Parietal lobe (tissue), 1 donor: Measurements from ENCODE around the gene MAGEF1. TPM values are rescaled to one million over a fixed set of nuclear protein-coding genes. Genes with fewer than 3 reads are reported as not detected.

Experiments used
- total RNA-seq: library from RNA; depleted of rRNA; stranded (reverse); fragments of >200 nt; gene quantifications from one replicate; pipeline ENCODE4 v1.2.3, GENCODE V29; 2014

MAGEF1 gene, protein sequence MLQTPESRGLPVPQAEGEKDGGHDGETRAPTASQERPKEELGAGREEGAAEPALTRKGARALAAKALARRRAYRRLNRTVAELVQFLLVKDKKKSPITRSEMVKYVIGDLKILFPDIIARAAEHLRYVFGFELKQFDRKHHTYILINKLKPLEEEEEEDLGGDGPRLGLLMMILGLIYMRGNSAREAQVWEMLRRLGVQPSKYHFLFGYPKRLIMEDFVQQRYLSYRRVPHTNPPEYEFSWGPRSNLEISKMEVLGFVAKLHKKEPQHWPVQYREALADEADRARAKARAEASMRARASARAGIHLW
- total RNA-seq = 40.1 TPM

DNA sequence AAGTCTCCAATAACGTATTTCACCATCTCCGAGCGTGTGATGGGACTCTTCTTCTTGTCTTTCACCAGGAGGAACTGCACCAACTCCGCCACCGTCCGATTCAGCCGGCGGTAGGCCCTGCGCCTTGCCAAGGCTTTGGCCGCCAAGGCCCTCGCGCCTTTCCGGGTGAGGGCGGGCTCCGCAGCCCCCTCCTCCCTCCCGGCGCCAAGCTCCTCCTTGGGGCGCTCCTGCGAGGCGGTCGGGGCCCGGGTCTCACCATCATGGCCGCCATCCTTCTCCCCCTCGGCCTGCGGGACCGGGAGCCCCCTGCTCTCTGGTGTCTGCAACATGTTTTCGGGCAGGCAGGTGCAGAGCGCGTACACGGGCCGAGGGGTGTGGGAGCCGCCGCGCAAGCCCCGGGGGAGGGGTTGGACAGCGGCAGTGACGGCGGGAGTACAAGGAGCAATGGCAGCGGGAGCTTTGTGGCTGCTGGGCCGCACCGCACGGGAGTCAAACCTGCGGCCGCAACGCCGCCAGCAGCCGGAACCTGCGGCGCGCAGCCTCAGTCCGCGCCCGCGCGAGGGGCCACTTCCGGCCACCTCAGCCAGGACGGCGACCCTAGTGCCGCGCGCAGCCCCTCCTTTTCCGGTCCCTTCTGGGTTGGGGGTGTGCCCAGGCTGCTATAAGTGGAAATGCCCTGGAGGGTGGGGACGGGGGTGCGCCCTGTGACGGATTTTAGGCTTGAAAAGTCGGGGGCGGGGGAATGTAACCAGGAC, at the start of gene MAGEF1:
TSS of gene MAGEF1 (minus strand) at position 572 of the 755 bp plus-strand sequence. CDS start at position 329, 243 bp downstream.

Other genes starting within 250 kb of the MAGEF1 start
- 5.3 TPM for gene EPHB3, start 150.3 kb downstream of the MAGEF1 start, total RNA-seq
- gene VPS8, start 100.1 kb upstream of the MAGEF1 start, total RNA-seq = 285 TPM